Hematopoietic multipotent progenitor cell treated with erythropoietin and hydrocortisone succinate and interleukin-3 and kit ligand, for 15 days (in vitro differentiated cells): Measurements from ENCODE around the gene HCN2.
A peak's percentile ranks its signal among the peaks of the same experiment; 100 is the strongest.
"Not testable (repeated sequence)": the region's sequence is repeated elsewhere in the genome, so short reads cannot be mapped to it uniquely, and the experiment has no call there.

Source experiments
- DNase-seq: peaks from one replicate; pipeline ENCODE4 v3.0.0-alpha.2; 2015; ENCODE audit warnings: low spot score

Gene HCN2

DNA sequence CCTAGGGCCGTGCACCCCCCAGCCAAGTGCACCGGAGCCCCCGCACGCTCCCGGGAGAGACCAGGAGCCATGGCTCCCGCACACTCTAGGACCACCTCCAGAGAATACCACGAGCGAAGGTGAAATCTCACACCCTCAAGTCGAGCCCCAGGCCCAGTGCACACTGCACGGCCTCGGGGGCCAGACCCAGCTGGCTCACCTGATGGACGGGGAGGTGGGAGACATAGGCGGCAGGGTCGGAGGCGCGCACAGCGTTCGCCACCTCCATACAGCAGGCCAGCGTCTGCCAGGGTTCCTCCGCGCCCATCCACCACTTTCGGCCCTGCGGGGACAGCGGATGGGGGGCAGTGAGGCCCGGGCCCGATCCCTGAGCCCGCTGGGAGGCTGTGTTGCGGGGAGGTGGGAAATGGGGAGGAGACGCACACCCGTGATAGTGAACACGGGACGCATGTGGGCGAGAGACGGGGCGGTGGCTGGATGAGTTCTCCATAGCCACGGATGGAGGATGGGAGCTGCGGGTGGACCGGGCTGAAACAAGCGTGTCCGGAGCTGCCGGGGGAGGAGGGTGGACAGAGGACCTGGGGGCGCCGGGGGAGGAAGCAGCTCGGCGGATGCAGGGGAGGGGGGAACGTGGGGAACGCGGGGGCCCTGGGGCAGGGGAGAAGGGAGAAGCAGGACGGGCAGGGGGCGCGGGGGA lies 30.6 kb downstream of the HCN2 start:
- no peak for DNase-seq

DNA sequence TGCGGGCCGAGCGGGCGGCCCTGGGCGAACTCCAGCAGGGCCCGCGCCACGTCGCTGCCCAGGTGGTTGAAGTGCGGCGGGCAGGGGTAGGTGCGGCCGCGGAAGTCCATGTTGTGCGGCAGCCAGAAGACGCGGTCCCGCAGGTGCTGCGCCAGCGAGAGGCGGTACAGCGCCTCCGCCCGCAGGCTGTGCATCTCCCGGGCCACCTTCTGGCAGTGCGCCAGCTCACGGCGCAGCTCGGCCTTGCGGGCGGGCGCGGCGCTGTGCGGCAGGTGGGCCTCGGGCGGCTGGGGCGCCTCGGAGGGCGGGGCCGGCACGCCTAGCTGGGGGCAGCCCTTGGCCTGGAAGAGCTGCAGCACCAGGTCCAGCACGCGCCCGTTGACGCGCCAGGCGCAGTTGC lies 31.5 kb downstream of the HCN2 start:
- not testable (repeated sequence) for DNase-seq

DNA sequence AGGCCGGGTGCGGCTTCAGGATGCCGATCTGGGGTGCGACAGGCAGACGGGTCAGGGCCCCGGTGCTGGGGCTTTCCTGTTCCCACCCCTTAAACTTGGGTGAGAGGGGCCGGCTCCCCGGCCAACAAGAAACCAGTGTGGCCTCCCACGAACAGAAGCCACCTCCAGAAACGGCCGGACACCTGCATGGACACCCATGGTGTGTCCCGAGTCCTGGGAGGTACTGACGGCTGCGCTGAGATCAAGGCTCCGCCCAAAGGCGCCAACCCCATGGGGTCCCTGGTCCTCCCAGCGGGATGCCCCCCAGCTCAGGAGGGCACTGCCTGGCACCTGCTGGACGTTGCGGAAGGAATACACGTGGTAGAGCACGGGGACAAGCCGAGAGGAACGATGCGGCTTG lies 32.1 kb downstream of the HCN2 start:
- DNase-seq, result no peak

DNA sequence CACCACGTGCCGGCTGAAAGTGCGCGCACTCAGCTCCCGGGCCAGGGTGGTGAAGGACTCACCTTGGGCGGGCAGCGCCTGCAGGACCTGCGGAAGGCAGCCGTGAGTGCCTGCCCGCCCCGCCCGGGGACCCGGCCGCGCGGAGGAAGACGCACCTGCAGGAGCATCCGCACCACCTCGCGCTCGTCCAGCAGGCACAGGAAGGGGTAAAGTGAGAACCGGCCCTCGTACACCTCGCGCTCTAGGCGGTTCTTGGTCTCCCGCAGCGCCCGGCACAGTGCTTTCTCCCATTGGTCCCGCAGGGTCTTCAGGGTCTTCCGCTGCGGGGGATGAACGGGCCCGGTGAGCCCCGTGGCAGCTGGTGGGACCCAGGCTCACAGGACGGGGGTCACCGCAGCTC lies 33.0 kb downstream of the HCN2 start:
- no peak for DNase-seq

DNA sequence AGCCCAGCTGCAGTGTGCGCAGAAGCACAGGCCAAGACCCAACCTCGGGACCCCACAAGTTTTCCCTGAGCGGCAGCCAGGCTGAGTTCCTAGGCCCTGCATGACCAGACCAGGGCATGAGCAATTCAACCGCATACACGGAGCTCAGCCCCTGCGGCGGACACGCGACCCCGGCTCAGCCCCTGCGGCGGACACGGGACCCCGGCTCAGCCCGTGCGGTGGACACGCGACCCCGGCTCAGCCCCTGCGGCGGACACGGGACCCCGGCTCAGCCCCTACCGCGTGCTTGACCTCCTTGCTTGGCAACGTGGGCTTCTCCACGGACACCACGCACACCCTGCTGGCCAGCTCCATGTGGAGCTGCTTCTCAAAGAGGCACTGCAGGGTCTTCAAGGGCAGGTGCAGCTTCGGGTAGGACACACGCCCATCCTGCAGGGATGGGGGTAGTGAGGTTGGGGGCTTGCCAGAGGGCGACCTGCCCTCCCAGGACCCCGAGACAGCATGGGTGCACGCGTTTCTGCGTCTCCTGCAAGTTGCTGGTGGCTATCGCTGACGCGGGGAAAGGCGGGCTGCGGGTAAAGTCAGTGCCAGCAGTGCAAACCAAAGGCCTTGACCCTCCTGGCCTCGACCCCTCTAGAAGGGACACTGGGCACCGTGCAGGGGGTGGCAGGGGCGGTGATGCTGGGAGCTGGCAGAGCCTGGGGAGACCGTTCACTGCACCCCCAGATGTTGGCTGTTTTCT lies 33.7 kb downstream of the HCN2 start:
- DNase-seq, result no peak

DNA sequence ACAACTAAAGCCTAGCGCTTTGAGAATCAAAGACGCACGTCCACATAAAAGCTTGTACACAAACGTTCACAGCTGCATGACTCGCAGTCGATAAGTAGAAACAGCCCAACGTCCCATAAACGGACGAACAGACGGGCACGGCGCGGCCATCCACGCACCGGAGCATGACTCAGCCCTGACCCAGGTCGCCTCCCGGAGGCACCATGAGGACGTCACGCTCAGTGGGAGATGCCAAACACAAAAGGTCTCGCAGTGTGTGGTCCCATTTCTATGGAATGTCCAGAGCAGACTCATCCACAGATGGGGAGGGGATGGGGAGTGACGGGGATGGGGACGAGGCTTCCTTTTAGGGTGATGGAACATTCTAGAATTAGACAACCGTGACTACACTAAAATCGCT lies 34.3 kb downstream of the HCN2 start:
- no peak for DNase-seq

DNA sequence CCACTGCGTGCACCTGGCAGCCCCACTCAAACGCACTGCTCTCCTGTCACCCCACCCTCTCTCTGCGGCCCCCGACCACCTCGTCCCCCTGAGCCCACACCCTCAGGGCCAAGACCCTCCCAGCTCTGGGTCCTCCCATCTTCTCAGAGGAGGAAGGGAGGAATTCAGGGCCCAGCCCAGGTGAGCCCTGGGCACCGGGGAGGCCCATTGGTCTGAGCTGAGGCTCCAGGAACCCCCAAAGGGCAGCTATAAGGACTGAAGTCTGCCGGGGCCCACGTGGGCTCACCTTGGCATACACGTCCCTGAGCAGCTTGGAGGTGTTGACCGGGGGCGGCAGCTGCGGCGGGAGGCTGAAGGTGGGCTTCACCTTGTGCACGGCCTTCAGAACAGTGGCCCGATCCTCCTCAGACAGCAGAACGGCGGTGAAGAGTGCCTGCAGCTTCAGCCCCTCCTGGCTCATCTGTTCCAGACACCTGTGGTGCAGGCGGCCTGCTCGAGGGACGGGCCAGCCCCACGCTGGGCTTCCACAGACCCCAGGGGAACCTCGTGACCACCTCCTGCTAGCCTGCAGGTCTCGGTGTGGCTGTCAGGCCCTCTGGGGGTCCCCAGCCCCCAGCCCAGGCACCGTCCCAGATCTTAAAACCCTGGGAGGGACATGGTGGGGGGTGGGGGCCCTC lies 34.9 kb downstream of the HCN2 start:
- no peak for DNase-seq

DNA sequence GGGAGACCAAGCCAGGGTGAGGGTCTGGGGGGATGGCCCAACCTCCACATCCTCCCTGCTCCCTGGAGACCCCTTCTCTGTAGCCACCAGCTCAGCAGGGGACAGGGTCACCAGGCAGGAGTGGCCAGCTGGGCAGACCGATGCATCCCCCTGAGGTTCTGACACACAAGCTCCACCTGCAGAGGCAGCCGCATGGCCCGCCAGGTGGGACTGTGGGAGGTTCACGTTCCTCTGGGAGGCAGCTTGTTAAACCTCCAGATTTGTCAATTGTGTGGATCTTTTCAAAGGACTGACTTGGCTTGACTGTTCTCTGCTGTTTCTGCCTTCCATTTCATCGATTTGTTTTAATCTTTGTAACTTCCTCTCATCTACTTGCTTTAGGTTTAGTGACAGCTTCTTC lies 35.6 kb downstream of the HCN2 start:
- DNase-seq, result no peak

DNA sequence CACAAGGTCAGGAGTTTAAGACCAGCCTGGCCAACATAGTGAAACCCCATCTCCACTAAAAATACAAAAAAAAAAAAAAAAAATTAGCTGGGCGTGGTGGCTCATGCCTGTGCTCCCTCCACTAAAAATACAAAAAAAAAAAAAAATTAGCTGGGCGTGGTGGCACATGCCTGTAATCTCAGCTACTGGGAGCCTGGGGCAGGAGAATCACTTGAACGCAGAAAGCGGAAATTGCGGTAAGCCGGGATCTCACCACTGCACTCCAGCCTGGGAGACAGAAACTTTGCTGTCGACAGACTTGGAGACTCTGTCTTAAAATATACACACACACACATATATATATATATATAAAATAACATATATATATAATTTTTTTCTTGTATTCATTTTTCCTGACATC lies 36.9 kb downstream of the HCN2 start:
- DNase-seq, result not testable (repeated sequence)

DNA sequence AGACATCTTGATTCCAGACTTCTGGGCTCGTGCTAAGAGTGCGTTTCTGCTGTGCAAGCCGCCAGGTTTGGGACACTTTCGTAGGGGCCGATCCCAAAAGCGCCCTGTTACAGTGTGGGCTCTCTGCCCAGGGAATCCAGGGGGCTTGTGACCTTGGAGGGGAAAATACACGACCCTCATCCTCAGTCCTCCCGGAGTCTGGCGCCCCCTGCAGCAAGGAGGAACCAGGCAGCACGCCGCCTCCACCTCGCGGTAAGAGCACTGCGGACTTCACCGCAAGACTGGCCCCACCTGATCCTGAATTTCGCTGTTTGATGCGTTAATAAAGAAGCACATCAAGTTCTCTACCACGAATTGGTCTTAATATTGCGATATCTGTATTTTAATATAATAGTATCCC lies 38.5 kb downstream of the HCN2 start:
- peak; percentile 10 for DNase-seq

DNA sequence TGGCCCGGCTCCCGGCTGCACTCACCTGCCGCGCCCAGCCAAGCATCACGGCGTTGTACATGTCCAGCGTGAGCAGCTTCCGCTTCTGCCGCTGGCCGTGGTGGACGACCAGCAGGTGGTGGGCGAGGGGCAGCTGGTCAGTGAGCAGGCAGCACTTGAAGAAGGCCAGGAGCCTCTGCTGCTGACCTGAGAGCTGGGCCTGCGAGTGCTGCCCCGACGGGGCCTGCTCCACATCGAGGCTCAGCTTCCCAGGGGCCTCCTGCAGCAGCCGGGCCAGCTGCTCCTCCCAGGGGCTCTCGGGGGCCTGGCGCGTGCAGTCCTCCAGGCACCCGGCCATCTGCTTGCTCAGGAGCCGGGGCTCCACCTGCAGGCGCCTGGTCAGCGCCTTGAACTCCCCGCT lies 39.8 kb downstream of the HCN2 start:
- not testable (repeated sequence) for DNase-seq

DNA sequence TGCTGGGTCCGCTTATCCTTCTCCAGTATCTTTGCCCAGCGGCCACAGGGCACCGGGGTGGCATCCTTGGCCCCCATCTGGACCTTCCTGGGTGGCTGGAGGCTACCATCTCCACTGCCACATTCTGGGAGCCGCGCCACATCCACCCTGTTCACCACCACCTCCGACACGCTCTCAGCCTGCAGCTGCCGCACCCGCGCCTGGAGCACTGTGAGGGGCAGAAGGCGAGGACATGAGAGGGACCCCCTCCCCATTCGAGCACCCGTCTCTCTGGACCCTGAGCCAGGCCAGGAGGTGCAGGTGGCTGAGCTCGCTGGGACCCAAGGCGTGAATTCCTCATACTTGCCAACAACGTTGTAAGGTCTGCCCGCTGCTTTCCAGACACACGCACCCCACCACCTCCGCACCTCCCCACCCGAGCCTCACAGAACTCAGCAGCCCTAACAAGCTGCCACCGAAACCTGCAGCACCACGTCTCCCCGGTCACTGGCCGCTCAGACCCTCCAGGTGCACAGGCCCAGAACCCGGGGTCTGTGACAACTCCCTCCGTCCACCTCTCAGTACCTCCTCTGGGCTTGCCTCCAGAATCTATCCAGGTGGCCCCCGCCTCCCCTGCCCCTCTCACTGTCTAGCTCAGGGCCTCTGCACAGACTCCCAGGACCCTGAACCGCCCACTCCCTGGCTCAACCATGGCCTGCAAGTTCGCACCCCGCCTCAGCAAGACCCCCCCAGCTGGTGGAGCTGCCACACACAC lies 40.5 kb downstream of the HCN2 start:
- no peak for DNase-seq

DNA sequence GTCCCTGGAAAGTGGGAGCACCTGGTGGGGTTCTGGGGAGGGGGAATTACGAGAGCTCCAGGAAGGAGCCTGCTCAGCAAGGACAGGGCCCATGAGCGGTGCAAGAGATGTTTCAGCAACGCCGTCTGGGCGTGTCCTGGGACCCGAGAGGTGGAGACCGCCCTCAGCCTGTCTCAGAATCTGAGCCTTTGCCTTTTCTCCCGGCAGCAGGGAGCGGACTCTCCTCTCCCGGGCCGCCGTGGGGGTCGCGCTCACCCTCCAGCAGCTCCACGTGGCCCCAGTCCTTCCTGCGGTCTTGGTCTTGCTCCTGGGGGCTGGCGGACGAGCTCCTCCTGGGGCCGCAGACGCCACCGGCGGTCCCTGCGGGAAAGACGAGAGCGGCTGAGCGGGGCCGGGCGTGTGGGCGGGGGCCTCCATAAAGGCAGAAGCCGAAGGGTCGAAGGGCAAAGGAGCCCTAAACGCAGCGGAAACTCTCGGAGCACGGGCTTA lies 42.9 kb downstream of the HCN2 start:
- peak; percentile 38 for DNase-seq

DNA sequence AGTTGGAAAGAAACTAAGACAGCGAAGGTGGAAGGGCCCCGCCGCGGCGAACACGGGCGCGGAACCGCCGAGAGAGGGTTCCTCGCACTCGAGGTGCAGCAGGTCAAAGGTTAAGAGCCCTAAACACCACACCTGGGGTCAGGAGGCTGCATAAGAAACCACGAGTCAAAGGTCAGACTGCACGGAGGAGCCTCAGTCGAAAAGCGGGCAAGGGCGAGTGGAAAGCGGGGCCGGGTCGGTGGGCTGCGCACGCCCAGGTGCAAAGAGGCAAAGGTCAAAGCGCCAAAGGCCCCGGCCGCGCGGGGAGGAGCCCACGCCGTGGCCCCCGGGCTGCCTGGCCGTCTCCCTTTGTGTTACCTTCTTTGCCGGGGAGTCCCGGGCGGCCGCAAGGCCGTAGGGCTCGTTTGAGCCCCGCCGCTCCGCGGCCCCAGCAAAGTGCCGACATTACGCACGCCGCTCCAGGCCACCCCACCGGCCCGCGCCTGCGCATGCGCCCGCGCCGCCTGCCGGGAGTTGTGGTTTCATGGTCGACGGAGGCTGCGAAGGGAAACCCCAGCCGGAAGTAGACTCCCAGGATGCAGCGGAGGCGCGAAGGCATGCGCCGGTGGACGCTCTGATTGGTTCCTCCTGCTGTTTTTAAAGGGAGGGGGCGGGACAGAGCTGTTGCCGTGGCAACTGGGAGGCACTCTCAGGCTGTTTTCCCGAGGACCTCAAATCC lies 43.5 kb downstream of the HCN2 start, which contains the start of gene POLRMT:
Gene POLRMT (minus strand): TSS at position 470 of the 718 bp plus-strand sequence. CDS start 25 bp downstream, at position 445.
- peak; percentile 99 for DNase-seq

DNA sequence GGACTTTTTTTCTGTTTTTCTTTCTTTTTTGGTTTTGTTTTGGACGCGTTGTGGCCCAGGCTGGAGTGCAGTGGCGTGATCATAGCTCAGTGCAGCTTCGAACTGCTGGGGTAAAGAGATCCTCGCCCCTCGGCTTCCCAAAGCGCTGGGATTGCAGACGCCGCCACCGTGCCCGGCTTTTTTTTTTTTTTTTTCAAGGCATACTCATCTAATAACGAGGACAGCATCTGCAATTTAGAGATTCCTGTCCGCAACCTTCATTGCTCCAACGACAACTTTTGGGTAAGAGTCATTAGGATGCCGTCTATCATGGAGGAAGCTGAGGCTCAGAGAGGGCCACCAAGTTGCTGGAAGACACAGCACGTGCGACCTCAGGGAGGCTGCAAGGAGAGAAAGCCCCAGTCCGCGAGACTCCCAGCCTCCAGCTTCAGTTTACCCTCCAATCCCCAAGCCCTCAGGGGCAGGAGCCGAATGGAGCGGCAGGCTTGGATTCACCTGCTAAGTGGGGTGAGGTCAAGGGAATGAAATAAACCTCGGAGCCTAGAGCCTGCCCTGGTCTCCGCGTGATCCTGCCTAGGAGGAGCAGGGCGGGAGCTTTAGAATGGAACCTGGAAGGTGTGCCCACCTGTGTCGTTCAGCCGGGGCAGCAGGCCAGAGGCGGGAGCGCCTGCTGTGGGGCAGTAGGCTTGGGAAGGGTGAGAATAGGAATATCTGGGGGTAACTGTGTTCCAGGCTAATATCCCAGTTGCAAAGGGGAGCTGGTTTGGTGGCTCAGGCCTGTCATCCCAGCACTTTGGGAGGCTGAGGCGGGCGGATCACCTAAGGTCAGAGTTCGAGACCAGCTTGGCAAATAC lies 44.3 kb downstream of the HCN2 start:
- DNase-seq, result no peak

DNA sequence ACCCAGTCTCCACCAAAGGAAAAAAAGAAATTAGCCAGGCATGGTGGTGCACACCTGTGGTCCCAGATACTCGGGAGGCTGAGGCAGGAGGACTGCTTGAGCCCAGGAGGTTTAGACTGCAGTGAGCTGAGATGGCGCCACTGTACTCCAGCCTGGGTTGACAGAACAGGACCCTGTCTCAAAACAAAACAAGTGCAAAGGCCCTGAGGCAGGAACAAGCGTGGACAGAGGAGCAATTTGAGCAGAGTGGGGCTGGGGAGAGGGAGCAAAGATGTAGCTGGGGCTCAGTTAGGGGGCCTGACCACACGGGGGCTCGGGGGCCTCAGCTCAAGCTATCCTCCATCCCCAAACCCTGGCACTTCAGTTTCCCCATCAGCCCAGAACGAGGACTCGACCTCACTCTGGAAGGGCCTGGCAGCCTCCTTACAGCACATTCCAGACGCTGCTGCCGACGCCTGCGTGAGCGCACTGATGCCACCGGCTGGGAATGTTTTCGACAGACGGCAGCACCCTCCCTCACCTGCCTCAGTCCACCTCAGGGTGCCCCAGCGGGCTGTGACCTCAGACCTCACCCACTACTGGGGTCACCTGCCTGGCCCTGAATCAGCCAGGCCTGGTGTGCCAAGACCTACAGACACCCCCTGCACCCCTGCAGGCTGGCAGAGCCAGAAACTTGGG lies 45.4 kb downstream of the HCN2 start:
- no peak for DNase-seq

DNA sequence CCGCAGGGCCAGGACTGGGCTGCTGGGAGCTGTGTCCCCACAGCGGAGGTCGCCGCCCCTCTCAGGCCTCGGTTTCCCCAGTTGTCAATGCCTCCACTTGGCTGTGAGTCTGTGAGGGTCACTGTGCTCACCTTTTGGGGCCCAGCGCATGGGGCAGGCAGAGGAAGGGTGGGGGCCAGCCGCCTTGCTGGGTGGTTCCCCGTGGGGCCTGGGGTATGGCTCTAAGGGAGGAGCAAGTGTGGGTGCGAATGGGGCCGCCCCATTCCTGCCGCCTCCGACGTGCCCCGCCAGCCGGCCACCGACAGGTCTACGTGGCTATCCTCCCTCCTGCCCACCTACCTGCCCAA lies 49.2 kb downstream of the HCN2 start:
- no peak for DNase-seq

DNA sequence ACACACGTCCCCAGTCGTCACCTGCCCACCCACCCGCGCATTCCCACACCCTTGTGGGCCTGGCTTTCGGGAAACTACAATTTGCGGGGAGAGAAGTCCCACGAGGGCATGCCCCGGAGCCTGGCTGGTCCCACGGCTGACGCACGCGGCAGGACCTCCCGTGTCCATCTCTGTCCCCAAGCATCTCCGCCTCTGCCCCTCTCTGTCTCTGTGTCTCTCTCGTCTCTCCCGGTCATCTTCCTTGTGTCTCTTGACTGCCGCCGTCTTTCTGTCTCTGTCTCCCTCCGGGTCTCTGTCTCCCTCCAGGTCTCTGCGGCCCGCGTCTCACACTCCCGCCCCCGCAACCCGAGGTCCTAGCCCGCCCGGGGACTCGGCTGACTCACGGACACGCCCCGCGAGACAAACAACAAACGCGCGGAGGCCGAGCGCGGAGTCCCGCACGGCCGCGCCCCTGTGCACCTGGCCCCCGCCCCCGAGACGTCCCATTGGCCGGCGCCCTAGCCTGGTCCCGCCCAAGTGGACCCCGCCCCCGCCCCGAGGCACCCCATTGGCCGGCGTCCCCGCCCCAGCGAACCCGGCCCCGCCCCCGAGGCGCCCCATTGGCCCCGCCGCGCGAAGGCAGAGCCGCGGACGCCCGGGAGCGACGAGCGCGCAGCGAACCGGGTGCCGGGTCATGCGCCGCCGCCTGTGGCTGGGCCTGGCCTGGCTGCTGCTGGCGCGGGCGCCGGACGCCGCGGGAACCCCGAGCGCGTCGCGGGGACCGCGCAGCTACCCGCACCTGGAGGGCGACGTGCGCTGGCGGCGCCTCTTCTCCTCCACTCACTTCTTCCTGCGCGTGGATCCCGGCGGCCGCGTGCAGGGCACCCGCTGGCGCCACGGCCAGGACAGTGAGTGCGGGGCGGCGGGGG lies 49.8 kb downstream of the HCN2 start, which contains the start of gene FGF22:
Gene FGF22 (plus strand): TSS at position 627 of the 908 bp plus-strand sequence. CDS start 47 bp downstream, at position 674.
- peak; percentile 94 for DNase-seq

DNA sequence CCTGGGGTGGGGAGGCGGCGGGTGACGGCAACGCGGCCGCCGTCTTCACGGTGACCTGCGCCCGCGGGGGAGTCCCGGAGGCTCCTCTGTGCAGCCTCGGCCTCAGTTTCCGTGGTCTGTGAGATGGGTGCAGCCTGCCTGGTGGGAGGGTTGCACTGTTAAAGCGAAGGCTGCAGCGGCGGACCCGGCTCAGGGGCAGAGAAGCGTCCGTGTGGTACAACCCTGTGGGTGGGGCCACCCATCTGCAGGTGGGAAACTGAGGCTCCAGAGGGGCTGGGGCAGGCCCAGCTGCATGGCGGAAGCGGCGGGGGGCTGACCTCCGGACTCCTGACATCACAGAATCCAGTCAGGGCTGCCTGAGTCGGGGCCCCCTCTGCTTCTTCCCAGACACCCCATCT lies 50.5 kb downstream of the HCN2 start:
- DNase-seq, result no peak
